ENCODE data around the gene WDR1.

WDR1 gene

GRCh38 chr4:10099499-10100325 lies 16.9 kb downstream of the WDR1 start:
- DNase-seq (ENCODE audit: low spot score), result no peak

DNA sequence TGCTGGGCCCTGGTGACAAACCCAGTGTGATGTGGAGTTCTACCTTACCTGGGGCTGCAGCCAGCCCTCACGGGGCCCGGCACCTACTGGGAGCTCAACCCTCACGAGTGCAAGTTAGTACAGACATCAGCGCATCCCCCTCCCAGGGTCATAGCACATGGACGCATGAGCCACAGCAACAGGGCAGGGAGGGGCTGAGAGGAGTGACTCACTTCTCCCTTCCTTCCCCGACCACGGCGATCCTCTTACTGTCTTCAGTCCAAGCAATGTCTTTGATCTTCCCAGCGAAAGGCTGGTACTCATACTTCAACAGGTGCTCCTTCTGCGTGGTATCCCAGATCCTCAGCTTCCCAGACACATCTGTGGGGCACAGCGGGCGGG lies 17.8 kb downstream of the WDR1 start:
- DNase-seq (ENCODE audit: low spot score), result peak; percentile 54

DNA sequence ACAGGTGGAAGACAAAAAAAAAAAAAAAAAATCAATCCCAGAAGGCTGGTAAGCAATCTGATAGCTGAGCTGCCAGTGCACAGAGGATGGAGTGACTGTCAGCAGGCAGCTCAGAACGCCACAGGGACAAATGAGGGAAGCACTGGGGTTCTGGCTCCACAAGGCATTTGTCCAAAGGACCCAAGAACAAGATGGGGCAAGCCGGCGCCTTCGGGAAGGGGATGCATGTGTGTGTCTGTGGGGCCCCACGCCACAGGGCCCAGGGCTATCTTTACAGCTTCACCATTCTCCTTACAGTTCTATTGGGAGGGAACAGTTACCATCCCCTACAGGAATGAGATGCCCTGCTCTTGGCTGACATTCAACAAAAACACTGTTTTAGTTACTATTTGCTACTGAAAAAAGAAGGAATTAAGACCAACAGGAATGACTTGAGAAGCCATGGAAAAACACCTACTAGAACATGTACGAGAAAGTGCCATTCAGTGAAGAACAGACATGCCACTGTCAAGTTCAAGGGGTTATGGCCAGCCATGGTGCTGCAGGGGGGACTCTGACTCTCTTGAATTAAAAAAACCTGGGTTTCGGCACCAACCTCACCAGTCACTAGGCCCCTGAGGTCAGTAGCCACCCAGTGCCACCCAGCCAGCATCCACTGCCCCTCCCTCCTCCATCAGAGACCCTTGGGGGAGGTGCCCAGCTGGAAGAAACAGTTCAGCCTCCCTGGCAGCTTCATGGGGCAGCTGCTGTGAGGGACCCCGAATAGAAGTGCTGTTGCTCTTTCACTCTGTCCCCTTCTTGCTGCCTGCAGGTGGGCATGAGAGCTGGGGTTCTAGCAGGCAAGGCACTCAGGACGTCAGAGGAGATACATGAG lies 18.5 kb downstream of the WDR1 start:
- no peak for DNase-seq (ENCODE audit: low spot score)

DNA sequence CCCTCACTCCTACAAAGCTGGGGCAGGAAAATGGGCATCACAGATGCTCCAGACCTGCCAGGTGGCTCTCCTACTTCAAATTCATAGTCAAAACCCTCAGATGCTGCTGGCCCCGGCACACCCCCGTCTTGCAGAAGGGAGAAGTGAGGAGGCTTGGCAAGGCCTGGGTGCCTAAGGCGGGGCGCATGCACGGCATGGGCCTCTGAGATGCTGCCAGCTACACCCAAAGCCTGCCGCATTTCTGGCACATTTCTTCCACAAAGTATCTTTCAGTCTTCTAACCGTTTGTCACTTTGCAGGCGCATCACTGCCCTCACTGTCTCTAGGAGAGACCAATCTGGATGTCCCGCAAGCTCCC lies 19.6 kb downstream of the WDR1 start:
- no peak for DNase-seq (ENCODE audit: low spot score)

DNA sequence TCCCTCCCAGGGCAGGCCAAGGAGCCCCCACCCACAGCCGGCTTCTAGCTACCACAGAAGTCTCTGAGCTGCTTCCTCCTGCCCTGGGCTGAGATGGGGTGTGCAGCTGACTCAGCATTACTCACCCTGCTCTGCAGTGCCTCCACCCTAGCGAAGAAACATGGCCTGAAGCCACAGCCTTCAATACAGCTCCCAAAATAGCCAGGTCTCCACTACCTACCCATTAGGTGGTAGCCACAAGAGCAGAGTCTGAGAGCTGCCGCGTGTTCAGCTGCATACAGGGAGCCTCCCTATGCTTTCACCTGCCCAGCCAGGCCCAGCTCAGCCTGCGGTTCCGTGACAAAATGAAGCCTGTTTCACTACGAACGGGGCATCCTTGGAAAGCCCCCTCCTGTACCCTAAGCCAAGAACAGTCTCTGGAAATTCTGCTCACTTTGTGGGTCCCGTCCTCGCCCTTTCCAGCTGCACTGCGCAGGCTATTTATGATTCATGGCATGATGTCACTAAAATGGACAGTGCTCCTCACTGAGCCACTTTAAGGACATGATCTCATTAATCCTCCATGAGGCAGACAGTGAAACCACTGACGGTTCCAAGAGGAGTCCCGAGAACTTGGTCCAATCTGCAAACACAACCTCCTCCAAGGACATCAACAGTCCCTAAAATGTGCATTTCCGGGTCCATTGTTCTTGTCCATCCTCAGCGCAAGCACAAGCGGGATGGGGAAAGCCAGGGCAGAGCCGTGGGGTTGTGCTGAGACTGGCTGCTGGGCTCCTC lies 20.2 kb downstream of the WDR1 start:
- peak; percentile 93 for DNase-seq (ENCODE audit: low spot score)

DNA sequence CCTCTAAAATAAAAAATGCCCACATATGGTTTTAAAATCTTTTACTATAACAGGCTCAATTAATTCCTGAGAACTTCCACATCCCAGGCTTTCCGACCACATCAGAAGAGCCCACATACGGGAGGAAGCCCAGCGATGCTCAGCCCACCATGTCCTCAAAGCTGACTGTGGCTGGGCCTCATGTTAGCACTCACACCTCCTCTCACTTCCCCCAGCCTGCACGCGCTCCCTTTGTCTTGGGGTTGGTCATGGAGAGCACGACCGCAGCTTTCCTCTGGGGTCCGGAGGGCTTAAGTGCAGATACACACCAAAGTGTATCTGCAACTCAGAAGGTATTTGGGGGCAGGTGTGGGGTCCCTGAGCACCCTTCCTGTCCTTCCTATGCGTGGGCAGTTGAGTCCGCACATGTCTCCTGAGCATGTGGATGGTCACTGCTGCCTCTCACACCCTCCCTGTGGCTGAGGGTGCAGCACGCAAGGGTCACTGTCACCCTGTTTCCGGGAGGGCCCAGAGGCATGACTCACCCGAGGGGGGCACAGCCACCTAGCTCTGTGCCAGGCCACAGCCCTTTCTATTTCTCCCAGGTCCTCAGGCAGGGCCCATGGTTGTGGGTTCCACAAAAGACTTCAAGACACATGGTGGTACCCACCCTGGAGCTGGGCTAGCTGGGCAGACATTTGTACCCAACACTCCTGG lies 21.2 kb downstream of the WDR1 start:
- DNase-seq (ENCODE audit: low spot score), result no peak

- DNase-seq (ENCODE audit: low spot score), result no peak
These were observed 21.8 kb downstream of the WDR1 start for GRCh38 chr4:10094841-10095240.

DNA sequence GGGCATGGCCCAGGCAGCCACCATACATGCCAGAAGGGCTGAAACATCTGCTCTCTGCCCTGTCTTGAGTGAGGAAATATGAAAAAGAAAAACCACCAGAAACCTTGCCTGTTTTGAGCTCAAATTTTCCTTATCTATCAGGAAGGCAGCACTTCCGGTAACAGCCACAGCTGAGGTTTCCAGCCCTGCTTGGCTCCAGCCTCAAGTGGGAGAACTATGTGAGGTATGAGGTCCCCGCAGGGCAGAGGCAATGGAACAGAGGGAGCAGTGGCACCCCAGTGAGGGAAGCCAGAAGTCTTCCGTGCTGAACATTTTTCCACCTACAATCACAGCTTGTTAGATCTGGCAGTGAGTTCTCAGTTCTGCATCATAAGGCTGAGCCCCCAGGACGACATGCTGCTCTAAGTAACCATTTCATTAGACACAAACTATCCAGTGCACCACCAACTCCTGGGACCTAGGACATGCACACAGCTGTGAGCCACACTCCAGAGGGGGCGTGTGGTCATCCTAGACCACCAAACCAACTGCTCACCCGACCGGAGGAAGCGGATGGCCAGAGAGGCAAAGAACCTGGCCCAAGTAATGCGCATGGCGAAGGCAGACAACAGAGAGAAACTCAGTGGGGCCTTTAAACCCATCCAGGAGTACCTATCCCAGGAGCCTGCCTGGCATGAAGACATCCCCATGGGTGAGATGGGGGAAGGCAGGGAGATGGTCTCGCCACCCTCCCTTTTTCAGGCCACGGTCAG lies 22.6 kb downstream of the WDR1 start:
- DNase-seq (ENCODE audit: low spot score), result peak; percentile 79

DNA sequence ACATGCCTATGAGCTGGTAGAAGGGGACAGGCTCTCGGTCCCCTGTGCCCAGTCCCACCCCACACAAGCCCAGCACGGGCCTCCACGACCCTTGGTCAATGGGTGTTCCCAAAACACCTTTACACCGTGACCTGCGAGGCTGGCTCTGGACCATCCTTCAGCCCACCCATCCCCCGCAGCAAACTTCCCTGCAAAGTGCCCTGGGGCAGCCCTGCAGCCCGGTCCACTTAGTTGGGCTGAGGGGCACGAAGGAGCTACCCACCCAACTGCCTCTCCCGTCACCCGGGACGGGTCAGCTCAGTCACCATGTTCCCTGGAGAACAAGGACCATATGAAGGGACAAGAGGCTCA lies 23.4 kb downstream of the WDR1 start:
- DNase-seq (ENCODE audit: low spot score), result no peak

DNA sequence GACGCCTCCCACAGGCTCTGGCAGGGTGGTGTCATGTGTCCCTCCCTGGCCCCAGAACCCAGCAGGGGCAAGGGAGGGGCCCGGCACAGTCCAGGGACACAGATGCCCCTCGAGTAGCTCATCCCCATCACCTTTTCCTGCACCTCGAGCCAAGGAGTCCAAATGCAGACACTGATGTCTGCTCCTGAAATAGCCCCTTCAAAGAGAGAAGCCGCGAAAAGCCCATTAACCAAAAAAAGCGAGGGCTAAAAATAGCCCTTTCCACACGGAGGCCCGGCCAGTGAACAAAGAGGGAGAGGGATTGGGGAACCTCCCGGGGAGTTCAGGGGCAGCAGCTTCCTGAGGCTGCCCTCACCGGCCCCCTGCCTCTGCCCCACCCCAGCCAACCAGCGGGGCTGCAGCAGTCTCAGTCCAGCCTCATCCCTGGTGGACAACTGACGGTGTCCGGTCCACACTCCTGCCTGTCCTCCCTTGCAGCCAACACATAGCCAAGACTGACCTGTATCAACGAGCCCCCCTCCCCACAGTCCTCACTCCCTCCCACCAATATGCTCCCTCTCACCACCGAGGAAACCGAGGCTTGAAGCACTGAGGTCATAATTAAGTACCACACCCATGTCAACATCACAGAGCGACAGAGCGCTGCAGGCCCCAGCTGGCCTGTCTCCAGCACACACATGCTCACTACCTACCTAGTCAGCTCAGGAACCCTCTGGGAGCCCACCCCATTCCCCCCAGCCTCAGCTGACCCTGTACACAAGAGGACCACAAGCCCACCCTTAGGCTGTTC lies 23.9 kb downstream of the WDR1 start:
- DNase-seq (ENCODE audit: low spot score), result no peak

- DNase-seq (ENCODE audit: low spot score), result no peak
These were observed 24.9 kb downstream of the WDR1 start for GRCh38 chr4:10091531-10092181.

GRCh38 chr4:10090467-10091250 lies 25.9 kb downstream of the WDR1 start:
- no peak for DNase-seq (ENCODE audit: low spot score)

DNA sequence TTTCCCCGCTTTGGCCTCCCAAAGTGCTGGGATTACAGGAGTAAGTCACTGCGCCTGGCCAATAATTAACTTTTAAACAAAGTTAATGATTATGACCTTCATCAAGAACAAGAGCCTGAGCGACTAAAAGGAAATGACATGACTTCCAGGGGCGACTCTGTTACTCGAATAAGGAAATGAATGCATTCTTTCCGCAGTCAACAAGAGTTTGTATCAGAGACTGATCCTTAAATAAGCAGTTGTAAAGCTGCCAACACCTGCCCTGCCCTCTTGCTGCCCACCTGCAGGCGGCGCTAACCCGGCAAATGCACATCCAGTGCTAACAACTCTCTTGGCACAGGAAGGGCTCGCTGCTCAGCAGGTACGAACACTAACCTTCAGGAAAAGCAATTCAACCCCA lies 27.3 kb downstream of the WDR1 start:
- DNase-seq (ENCODE audit: low spot score), result no peak

- DNase-seq (ENCODE audit: low spot score), result no peak
These were observed 28.2 kb downstream of the WDR1 start for GRCh38 chr4:10088135-10089010.

DNA sequence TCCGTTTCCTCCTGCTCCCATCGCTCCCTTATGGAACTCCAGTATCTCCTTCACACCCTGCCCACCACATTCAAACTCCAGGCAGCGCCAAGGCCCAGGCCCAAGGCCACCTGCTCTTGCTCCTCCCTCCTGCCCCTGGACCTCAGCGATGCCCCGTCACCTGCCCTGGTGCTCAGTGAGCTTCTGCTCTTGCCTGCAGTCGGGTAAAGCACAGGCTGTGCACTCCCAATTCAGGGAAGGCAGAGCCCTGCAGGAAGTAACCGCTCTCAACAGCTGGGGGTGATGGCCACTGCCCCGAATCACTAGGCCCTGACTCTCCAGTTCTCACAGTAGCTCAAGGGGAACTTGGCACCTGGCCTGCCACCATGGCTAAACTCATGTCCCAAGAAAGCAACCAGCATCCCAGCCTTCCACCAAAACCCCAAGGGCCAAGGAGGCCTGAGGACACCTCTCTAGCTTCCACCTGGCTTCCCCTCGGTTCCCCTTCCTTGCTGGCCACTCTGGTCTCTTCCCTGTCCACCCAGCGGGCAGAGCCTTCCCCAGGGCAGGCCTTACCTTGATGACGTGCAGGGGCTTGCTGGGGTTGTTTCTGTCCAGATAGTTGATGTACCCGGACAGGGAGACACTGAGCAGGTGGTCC lies 29.3 kb downstream of the WDR1 start:
- no peak for DNase-seq (ENCODE audit: low spot score)

DNA sequence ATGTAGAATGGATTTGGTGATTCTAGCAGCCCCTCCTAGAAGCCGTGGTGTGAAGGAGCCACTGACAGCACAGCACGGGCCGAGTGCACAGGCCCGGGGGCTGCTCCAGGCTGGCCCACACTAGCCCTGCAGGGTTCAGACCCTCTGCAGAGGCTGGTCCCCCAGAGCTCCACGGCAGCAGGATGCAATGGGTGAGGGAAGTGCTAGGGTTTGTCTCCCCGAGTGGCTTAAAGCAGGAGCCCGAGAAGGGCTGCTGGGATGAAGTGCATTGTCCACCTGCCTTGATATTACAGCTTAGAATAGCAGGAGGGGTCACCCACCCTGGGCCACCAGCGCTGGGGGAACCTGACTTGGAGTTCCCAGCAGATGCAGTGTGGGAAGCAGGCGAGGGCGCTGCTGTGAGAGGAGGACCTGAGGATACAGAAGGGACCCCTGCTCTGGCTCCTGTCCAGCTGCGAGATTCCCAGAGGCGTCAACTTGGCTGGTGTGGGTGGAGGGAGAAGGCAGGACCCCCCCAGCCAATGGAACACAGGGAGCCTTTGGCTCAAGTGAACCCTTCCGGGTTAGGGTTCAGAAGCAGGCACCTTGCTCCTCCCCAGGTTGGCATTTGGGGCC lies 30.0 kb downstream of the WDR1 start:
- no peak for DNase-seq (ENCODE audit: low spot score)

DNA sequence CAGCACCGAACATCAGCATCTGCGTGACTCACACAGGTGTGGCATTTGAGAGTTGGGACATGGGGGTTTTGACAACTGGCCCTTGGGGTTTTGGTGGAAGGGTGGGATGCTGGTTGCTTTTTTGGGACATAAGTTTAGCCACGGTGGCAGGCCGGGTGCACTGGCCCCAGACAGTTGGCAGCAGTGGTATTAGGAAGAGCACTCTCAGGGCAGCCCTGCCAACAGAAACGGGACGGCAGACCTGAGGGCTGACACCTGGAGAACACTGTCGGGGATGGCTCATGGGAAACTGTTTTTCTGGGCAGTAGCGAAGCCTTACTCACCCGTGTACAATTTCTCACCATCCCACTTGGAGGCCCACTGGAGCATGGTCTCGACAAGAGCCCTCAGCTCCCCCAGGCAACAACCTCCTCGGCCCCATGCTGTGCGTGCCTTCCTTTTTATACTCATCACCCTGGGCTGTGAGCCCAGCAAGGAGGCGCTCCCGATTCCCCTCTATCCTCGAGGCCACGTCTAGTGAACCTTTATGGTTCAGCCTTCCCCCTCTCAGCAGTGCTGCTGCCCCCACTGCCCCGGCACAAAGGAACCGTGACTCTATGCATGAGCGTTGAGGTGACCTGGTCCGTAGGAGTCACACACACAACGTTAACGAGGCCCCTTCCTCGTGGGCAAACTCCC lies 30.6 kb downstream of the WDR1 start:
- no peak for DNase-seq (ENCODE audit: low spot score)
